Measurements from ENCODE around the gene JOSD2.
A peak's percentile ranks its signal among the peaks of the same experiment; 100 is the strongest.

JOSD2 gene

GRCh38 chr19:50492303-50493052, 18.5 kb downstream of the JOSD2 start:
- DNase-seq: no peak

DNA sequence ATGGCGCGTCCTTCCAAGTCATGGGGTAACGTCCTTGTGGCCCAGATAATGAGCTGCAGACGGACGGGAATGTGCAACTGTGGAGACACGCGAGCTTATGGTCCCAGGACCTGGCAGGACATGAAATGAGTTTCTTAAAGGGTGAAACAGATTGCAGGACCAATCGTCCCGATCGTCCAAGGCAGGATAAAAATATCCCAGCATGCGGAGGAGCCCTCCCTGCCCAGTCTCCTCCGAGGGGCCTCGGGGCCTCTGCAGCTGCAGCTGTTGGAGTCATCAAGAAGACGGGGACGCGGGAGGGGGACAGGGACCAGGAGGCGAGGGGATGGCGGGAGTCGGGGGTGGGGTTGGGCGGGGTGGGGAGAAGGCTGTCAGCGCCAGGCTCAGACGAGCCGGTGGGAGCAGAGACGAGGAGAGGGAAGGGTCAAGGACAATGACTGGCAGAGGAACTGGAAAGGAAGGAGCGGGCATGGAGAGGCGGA, 20.0 kb downstream of the JOSD2 start:
- no peak for DNase-seq

DNA sequence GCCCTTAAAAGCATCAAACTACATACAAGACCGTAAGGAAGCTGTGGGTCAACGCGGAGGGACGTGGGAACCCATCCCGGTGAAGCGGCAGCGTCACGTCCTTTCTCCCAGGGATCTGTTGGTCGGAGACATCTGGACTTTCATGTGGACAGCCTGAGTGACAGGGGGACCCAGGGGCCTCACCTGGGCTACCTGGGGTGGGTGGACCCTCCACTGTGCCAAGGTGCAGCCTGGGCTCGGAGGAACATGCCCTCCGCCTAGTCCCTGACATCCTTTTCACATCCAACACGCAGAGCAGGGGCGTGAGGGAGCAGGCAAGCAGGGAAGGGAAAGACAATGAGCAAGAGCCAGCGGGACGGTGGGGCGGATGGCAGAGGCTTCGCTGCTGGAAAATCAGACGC, 20.6 kb downstream of the JOSD2 start:
- DNase-seq: no peak

- DNase-seq: no peak
Observed at GRCh38 chr19:50489461-50490011, 21.5 kb downstream of the JOSD2 start.

GRCh38 chr19:50488389-50489194, 22.4 kb downstream of the JOSD2 start:
- DNase-seq: no peak

GRCh38 chr19:50486823-50487515, 24.0 kb downstream of the JOSD2 start:
- no peak for DNase-seq

DNA sequence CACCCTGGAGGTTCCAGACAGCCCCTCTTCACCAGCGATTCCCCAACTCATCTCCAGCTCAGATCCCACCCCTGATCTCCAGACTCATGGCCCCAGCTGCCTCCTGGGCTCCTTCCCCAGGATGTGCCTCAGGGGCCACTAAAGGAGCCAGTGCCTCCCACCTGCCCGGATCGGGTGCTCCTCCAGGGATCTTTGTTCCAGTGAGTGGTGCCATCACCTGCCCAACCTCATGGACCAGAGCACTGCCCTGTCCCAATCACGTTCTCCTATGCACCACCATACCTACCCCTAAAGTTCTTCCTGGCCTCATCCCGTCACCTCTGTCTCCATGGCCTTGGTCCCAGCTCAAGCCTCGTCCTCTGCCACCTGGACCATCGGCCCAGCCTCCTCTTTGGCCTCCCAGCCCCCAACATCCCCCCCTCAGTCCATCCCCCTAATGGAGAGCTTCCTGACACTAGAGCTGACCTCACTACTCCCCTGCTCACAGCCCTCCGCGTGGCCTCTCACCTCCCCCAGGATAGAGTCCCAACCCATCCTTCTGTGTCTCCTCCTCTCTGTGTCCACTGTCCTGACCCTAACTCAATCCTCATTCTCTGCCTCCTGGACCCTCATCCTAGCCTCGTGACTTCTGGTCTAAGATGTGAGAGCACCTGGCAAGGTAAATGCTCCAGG, 25.6 kb downstream of the JOSD2 start:
- no peak for DNase-seq

DNA sequence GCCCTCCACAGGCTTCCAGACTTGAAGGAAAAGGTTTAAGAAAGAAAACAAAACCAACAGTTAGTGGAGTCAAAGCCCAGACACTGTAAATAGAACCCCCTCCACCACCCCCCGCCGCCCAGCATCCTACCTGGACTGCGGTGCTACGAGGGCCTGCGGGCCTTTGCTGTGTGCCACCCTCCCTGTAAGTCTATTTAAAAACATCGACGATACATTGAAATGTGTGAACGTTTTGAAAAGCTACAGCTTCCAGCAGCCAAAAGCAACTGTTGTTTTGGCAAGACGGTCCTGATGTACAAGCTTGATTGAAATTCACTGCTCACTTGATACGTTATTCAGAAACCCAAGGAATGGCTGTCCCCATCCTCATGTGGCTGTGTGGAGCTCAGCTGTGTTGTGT, 28.1 kb downstream of the JOSD2 start:
- no peak for DNase-seq

DNA sequence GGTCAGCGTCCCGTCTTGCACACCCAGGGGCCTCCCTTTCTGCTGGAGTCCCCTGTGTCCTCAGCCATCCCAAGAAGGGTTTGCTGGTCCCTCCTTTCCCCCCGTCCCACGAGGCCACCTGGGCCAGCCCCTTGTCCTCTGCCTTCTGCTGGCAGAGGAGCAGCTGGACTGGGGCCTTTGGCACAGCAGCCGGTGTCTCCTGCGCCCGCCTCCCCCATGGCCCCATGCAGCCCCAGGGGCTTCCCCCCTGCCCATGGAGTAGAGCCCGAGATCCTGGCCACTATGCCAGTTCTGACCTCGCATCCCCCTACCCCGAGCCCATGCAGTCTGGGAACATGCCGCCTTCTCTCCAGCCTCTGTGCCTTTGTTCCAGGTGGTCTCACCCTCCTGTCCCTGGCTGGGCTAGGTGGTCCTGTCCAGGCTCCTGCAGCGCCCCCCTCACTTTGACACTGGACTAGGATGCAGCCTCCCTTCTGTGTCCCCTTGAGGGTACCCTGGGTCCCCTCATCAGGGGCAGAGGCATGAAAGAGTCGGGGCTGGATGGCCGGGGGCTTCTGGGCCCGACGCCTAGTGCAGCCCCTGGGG, 28.6 kb downstream of the JOSD2 start:
- no peak for DNase-seq

- no peak for DNase-seq
Observed at GRCh38 chr19:50481351-50482149, 29.4 kb downstream of the JOSD2 start.

DNA sequence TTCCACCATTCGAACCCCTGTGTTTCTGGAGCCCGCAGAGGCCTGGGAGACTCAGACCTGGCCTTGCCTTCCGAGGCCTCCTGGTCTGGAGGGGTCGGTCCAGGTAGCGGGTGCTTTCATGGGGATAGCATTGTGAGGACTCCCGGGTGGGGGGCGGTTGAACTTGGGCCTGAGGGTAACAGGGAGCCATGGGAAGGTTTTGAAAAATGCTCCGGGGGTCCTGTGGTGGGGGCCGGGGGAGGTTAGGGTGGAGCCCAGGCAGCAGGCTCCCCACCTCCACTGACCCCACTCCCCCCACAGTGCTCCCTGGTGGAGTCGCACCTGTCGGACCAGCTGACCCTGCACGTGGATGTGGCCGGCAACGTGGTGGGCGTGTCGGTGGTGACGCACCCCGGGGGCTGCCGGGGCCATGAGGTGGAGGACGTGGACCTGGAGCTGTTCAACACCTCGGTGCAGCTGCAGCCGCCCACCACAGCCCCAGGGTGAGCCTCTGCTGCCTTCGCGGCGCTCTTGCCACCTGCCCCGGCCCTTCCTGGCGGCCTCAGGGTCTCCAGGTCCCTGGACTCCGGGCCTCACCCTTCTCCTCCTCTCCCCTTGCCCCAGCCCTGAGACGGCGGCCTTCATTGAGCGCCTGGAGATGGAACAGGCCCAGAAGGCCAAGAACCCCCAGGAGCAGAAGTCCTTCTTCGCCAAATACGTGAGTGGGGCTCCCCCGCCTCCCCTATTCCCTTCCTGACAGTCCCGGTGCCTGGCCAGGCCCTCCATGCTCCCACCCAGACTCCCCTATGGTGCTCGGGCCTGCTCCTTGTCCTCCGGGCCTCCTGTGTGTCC, 30.5 kb downstream of the JOSD2 start:
- DNase-seq: no peak

- no peak for DNase-seq
Observed at GRCh38 chr19:50479761-50480251, 31.2 kb downstream of the JOSD2 start.

DNA sequence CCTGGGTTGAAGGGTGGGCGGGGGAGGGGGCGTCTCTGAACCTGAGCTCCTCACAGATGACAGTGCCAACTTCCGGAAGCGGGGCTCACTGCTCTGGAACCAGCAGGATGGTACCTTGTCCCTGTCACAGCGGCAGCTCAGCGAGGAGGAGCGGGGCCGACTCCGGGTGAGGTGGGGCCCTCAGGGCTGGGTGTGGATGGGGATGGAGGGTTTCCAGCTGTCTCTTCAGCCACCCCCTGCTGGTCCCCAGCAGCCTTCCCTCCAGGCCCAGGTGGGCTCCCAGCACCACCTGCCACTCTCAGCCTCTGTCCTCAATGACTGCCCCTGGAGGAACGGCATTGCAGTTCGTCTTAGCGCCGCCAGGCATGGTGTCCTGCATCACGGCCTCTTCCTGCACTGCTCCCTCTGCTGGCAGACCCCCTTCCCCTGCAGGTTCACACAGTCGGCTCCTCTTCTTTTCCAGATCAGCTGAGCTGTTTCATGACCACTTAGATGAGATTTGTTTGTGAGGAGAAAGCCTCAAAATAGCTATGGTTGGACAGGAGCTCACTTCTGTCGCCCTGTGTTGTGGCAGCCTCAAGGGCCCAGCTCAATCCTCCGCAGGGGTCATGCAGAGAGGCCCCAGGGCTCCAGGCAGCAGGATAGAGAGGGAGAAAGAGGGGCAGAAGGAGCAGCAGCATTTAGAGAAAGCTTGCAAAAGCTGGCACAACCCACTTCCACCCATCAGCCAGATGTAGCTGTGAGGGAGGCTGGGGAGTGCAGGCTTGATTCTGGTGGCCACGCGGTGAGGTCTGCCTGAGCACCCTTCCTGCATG, 31.9 kb downstream of the JOSD2 start:
- DNase-seq: no peak

DNA sequence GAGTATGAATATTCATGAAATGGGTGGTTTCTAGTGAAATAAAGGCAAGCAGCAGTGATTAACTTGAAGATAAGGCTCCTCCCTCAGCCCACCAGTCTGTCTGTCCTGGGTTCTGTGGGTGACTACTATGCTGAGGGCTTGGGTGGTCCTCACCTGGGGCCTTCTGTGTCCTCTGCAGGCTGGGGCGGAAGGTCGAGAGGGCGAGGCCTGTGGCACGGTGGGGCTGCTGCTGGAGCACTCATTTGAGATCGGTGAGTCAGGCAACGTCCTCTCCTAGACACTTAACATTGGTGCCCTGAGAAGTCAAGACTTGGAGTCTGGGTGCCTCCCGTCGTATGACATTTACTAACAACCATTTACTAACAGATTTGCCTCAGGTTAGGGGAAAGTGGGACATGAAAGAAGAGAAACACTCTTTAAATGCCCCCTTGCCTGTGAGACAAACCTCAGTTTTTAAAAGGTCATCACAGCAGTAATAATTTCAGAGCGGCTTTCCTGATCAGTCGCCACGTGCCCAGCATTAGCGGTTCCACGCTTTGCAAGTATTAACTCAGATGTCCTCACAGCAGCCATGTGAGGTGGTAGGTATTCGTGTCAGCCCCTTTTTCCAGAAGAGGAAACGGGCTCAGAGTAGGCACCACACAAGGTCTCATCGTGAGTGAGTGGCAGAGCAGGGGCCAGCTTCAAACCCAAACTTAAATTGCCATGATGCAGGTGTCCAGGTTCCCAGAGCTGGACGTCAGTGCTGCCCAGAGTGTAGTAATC, 33.1 kb downstream of the JOSD2 start:
- DNase-seq: no peak

DNA sequence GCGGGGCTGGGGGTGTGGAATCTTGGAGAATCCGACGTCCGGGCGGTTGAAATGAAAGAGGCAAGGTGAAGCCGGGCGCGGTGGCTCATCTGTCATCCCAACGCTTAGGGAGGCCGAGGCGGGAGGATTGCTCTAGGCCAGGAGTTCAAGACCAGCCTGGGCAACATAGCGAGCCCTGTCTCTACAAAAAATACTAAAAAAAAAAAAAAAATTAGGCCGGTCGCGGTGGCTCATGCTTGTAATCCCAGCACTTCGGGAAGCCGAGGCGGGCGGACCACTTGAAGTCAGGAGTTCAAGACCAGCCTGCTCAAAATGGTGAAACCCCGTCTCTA, 34.1 kb downstream of the JOSD2 start:
- no peak for DNase-seq

GRCh38 chr19:50476224-50476906, 34.6 kb downstream of the JOSD2 start, which contains the start of the genes EMC10 and GARIN5A:
TSS of gene EMC10 (plus strand) at chr19:50476507. CDS start at chr19:50476545, 38 bp downstream.
TSS of gene GARIN5A (minus strand) at chr19:50476848. CDS start at chr19:50476388, 460 bp downstream.
- peak; percentile 90 for DNase-seq

GRCh38 chr19:50475736-50476223, 35.2 kb downstream of the JOSD2 start:
- no peak for DNase-seq

All from midbrain (tissue), 1 donor.